Fibroblast of lung (primary cell): Measurements from ENCODE around the gene IAPP.

Experiments
- CTCF ChIP-seq, 2 donors: IDR thresholded peaks in 1 of 2; conservative IDR thresholded peaks in 1 of 2; 1 replicate in 1 of 2; 2 replicates in 1 of 2; pipeline ENCODE4 v1.5.1; 2011 to 2012; ENCODE audit warnings: low read length in 2 of 2, control low read depth in 1 of 2, inconsistent platforms in 1 of 2, low read depth in 1 of 2, mild to moderate bottlenecking in 1 of 2
- EZH2 ChIP-seq: IDR thresholded peaks from 2 replicates; pipeline ENCODE4 v1.5.1; 2012; ENCODE audit warnings: low read length, control low read depth, mild to moderate bottlenecking; ENCODE audit errors: missing control alignments

- TF ChIP-seq CTCF (conservative IDR thresholded peaks at IDR 0.05 in 1 of 2, IDR thresholded peaks at IDR 0.05 in 1 of 2; ENCODE audit: low read depth in 1 of 2, low read length in 2 of 2) (no peak), EZH2 (no peak)
Observed at GRCh38 chr12:21413369-21414277, 40.9 kb downstream of the IAPP start.
